HepG2 (cell line): Measurements from ENCODE around the gene PRPF4. TPM values are rescaled to one million over a fixed set of nuclear protein-coding genes. Genes with fewer than 3 reads are reported as not detected.

Source experiments
- ATAC-seq: fragments of 200-7000 bp; cut with Tn5 transposase; 3 replicates; pipeline ENCODE4 v1.9.1; 2020; ENCODE audit warnings: mild to moderate bottlenecking, moderate library complexity
- BruUV-seq: library from RNA; stranded (reverse); fragments of 400-500 nt; replicated peaks from 2 replicates; lab custom pipeline; 2021; lab: Mats Ljungman, UMichigan
- CTCF ChIA-PET: fragments of 300-600 bp; formaldehyde crosslinking; extraction: SDS; loops from one replicate; lab custom pipeline; 2021; ENCODE audit warnings: low total read pairs, inconsistent platforms, low intra/inter-chr PET ratio; lab: Yijun Ruan, JAX
- POLR2A ChIA-PET: fragments of 350-600 bp; sonication (Branson Sonifier 250); formaldehyde crosslinking; loops from one replicate; lab custom pipeline; 2020; ENCODE audit warnings: antibody characterized with exemption, inconsistent platforms; lab: Yijun Ruan, JAX
- DNase-seq: peaks from one replicate; pipeline ENCODE4 v3.0.0-alpha.2; 2015; ENCODE audit warnings: low spot score
- FAIRE-seq: peaks from 3 replicates; lab custom pipeline; 2011; peaks lifted over from hg19 to GRCh38; lab: Jason Lieb, UNC
- H2AFZ ChIP-seq: one replicate; pipeline ENCODE4 v1.6.1; 2011; ENCODE audit warnings: low read length, inconsistent platforms
- H3K27ac ChIP-seq: fragments of 300-600 bp; 3 replicates; pipeline ENCODE4 v1.8.0; 2011; ENCODE audit warnings: mixed run types, mild to moderate bottlenecking, mixed read lengths, low read length, inconsistent platforms; ENCODE audit not compliant: insufficient read depth; ENCODE audit errors: extremely low read length
- H3K27me3 ChIP-seq, 2 experiments: fragments of 200-600 bp in 1 of 2; 2 replicates in 1 of 2; 3 replicates in 1 of 2; pipeline versions ENCODE4 v1.6.0 to v1.8.0; 2011; ENCODE audit warnings: low read length in 2 of 2, mild to moderate bottlenecking in 2 of 2, moderate library complexity in 2 of 2, inconsistent platforms in 1 of 2; ENCODE audit not compliant: insufficient read depth in 2 of 2, control insufficient read depth in 1 of 2
- H3K36me3 ChIP-seq, 2 experiments: fragments of 200-600 bp in 1 of 2; replicated peaks in 1 of 2; 2 replicates in 1 of 2; 3 replicates in 1 of 2; pipeline versions ENCODE4 v1.5.1 to v1.8.0; 2011; ENCODE audit warnings: low read length in 2 of 2, inconsistent platforms in 1 of 2; ENCODE audit not compliant: insufficient read depth in 2 of 2, control insufficient read depth in 1 of 2
- H3K4me1 ChIP-seq: 2 replicates; pipeline ENCODE4 v1.5.1; 2012; ENCODE audit warnings: low read length, inconsistent platforms; ENCODE audit not compliant: insufficient read depth
- H3K4me2 ChIP-seq: 2 replicates; pipeline ENCODE4 v1.6.0; 2011; ENCODE audit warnings: low read depth, low read length, inconsistent platforms
- H3K4me3 ChIP-seq, 3 experiments: fragments of 200-600 bp in 1 of 3; sonication (generic), shearing (Covaris generic) in 1 of 3; replicated peaks in 1 of 3; 2 replicates each; pipeline ENCODE4 v1.5.1; 2011 to 2016; ENCODE audit warnings: low read length in 3 of 3, inconsistent platforms in 2 of 3, low read depth in 2 of 3, mild to moderate bottlenecking in 2 of 3, control low read depth in 1 of 3, mixed read lengths in 1 of 3; ENCODE audit not compliant: insufficient read depth in 1 of 3
- H3K79me2 ChIP-seq: one replicate; pipeline ENCODE4 v1.6.1; 2011; ENCODE audit warnings: low read length, inconsistent platforms; ENCODE audit not compliant: insufficient read depth
- H3K9ac ChIP-seq: 2 replicates; pipeline ENCODE4 v1.6.0; 2011; ENCODE audit warnings: mild to moderate bottlenecking, low read depth, low read length, inconsistent platforms; ENCODE audit not compliant: insufficient read depth
- H3K9me3 ChIP-seq: 2 replicates; pipeline ENCODE4 v1.5.1; 2012; ENCODE audit warnings: mild to moderate bottlenecking, low read length
- H4K20me1 ChIP-seq: 2 replicates; pipeline ENCODE4 v1.6.0; 2011; ENCODE audit warnings: inconsistent platforms, mild to moderate bottlenecking, low read length, moderate library complexity; ENCODE audit not compliant: insufficient read depth
- BRD4 ChIP-seq: sonication (generic); formaldehyde crosslinking; IDR thresholded peaks from 2 replicates; pipeline ENCODE4 v1.4.0; 2020; ENCODE audit warnings: missing genetic modification reagents
- EHMT2 ChIP-seq: fragments of 200-600 bp; sonication (generic); IDR thresholded peaks from 2 replicates; pipeline ENCODE4 v1.7.0; 2017; ENCODE audit warnings: antibody characterized with exemption, low read depth, low read length, borderline replicate concordance
- GATAD1 ChIP-seq: IDR thresholded peaks from 2 replicates; pipeline ENCODE4 v1.6.1; 2016; ENCODE audit warnings: missing genetic modification reagents, missing compliant biosample characterization
- SKI ChIP-seq: fragments of 450-650 bp; IDR thresholded peaks from one replicate; pipeline ENCODE4 v1.6.1; 2018; ENCODE audit warnings: mild to moderate bottlenecking; ENCODE audit not compliant: partially characterized antibody
- ZNF878 ChIP-seq: sonication (generic); formaldehyde crosslinking; IDR thresholded peaks from 2 replicates; pipeline ENCODE4 v1.8.1; 2023; ENCODE audit warnings: mild to moderate bottlenecking, missing genetic modification reagents, moderate library complexity
- WGBS: methylation state at CpG from one replicate; pipeline ENCODE4 v1.1.6; 2017; ENCODE audit warnings: low lambda C conversion rate; 5-methylcytosine and 5-hydroxymethylcytosine counted together
- in situ Hi-C: cut with HindIII; loops from 2 replicates; pipeline ENCODE4 v1.10.0; 2017; ENCODE audit warnings: low pct_unique_long_range_greater_than_20kb; ENCODE audit not compliant: extremely low pct_ligation_motif_present
- intact Hi-C: fragments of 100-400 bp; cut with micrococcal nuclease; formaldehyde crosslinking; loops from one replicate; pipeline ENCODE4 v1.10.0; 2022; ENCODE audit not compliant: unreplicated experiment
- polyA plus RNA-seq, 8 experiments: library from polyadenylated mRNA; depleted of rRNA in 3 of 8; stranded (reverse) in 7 of 8; unstranded in 1 of 8; fragments of >200 nt; fragmentation: Illumina TruSeq in 4 of 8; extraction: Trizol in 4 of 8; gene quantifications; 2 replicates each; pipeline versions ENCODE4 v1.2.1 to v1.2.3, GENCODE V29; 2011 to 2016; ENCODE audit warnings: low read depth in 4 of 8, missing spikeins in 1 of 8, mixed read lengths in 1 of 8; ENCODE audit not compliant: insufficient read depth in 1 of 8
- total RNA-seq, 5 experiments: library from RNA; depleted of rRNA; stranded (reverse); fragments of >200 nt; fragmentation: Illumina TruSeq; extraction: Trizol; gene quantifications; 2 replicates each; pipeline ENCODE4 v1.2.3, GENCODE V29; 2016; ENCODE audit warnings: low read depth in 1 of 5
- TF ChIP-seq, protein P1 (sequence below): sonication (generic); formaldehyde crosslinking; IDR thresholded peaks from 2 replicates; pipeline ENCODE4 v1.5.1; 2020; ENCODE audit warnings: missing genetic modification reagents, mild to moderate bottlenecking, borderline replicate concordance
- TF ChIP-seq, protein P2 (sequence below): sonication (generic); formaldehyde crosslinking; IDR thresholded peaks from 2 replicates; pipeline ENCODE4 v1.4.0; 2020; ENCODE audit warnings: missing genetic modification reagents, mild to moderate bottlenecking, borderline replicate concordance
- TF ChIP-seq, protein P3 (sequence below): sonication (generic); formaldehyde crosslinking; IDR thresholded peaks from 2 replicates; pipeline ENCODE4 v1.5.0; 2020; ENCODE audit warnings: missing genetic modification reagents
- TF ChIP-seq, protein P4 (sequence below): fragments of 450-650 bp; IDR thresholded peaks from 2 replicates; pipeline ENCODE4 v1.6.1; 2017

Gene PRPF4
- total and polyA plus RNA-seq, 2 of the 13 experiments (the other 11 are each of a cell fraction or from before 2014, with no cell fraction given), result 10.3 to 49.0 TPM

DNA sequence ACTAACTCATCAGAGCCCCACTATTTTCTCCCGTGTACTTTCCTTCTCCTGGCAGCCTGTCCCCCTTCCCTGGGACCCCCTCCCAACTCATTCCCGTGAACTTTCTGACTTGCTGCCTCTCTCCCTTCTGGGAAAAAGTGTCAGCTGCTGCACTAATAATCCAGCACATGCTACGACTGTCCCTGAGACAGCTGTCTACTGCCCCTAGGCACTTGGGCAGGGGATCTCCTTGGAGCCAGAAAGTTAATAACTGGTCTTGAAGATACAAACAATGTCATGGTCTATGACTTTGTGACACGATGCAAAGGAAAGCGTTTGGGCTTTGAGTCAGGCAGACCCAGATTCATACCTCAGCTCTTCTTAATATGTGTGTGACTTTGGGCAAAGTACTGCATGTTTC is 37.8 kb downstream of the PRPF4 start:
- H3K9ac ChIP-seq, result no peak overlapping the region
- ChIA-PET CTCF (no interaction called here), POLR2A (no interaction called here)
- H3K4me2 ChIP-seq, result no peak overlapping the region
- H3K9me3 ChIP-seq, result no peaks in the 10 kb centered on the region
- no TSS peak for BruUV-seq
- H3K36me3 ChIP-seq, result no peaks in the 10 kb centered on the region
- no peak overlapping the region for H2AFZ ChIP-seq
- DNase-seq, result no peak
- H3K4me1 ChIP-seq, result peaks cover 10% of the 10 kb centered on the region
- ATAC-seq, result no peak
- H4K20me1 ChIP-seq, result no peaks in the 10 kb centered on the region
- no peak for FAIRE-seq
- TF ChIP-seq, protein P1, sequence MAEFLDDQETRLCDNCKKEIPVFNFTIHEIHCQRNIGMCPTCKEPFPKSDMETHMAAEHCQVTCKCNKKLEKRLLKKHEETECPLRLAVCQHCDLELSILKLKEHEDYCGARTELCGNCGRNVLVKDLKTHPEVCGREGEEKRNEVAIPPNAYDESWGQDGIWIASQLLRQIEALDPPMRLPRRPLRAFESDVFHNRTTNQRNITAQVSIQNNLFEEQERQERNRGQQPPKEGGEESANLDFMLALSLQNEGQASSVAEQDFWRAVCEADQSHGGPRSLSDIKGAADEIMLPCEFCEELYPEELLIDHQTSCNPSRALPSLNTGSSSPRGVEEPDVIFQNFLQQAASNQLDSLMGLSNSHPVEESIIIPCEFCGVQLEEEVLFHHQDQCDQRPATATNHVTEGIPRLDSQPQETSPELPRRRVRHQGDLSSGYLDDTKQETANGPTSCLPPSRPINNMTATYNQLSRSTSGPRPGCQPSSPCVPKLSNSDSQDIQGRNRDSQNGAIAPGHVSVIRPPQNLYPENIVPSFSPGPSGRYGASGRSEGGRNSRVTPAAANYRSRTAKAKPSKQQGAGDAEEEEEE (CRISPR knock-in tag), result no peak
- TF ChIP-seq, protein P2, sequence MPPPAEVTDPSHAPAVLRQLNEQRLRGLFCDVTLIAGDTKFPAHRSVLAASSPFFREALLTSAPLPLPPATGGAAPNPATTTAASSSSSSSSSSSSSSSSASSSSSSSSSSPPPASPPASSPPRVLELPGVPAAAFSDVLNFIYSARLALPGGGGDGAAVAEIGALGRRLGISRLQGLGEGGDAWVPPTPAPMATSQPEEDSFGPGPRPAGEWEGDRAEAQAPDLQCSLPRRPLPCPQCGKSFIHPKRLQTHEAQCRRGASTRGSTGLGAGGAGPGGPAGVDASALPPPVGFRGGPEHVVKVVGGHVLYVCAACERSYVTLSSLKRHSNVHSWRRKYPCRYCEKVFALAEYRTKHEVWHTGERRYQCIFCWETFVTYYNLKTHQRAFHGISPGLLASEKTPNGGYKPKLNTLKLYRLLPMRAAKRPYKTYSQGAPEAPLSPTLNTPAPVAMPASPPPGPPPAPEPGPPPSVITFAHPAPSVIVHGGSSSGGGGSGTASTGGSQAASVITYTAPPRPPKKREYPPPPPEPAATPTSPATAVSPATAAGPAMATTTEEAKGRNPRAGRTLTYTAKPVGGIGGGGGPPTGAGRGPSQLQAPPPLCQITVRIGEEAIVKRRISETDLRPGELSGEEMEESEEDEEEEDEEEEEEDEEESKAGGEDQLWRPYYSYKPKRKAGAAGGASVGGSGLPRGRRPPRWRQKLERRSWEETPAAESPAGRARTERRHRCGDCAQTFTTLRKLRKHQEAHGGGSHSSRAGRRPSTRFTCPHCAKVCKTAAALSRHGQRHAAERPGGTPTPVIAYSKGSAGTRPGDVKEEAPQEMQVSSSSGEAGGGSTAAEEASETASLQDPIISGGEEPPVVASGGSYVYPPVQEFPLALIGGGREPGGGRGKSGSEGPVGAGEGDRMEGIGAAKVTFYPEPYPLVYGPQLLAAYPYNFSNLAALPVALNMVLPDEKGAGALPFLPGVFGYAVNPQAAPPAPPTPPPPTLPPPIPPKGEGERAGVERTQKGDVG (CRISPR knock-in tag), result no peak
- TF ChIP-seq GATAD1 (no peak), EHMT2 (no peak), ZNF878 (CRISPR knock-in tag) (no peak), BRD4 (CRISPR knock-in tag) (no peak), SKI (no peak)
- TF ChIP-seq, protein P3, sequence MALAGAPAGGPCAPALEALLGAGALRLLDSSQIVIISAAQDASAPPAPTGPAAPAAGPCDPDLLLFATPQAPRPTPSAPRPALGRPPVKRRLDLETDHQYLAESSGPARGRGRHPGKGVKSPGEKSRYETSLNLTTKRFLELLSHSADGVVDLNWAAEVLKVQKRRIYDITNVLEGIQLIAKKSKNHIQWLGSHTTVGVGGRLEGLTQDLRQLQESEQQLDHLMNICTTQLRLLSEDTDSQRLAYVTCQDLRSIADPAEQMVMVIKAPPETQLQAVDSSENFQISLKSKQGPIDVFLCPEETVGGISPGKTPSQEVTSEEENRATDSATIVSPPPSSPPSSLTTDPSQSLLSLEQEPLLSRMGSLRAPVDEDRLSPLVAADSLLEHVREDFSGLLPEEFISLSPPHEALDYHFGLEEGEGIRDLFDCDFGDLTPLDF (CRISPR knock-in tag), result no peak
- TF ChIP-seq, protein P4, sequence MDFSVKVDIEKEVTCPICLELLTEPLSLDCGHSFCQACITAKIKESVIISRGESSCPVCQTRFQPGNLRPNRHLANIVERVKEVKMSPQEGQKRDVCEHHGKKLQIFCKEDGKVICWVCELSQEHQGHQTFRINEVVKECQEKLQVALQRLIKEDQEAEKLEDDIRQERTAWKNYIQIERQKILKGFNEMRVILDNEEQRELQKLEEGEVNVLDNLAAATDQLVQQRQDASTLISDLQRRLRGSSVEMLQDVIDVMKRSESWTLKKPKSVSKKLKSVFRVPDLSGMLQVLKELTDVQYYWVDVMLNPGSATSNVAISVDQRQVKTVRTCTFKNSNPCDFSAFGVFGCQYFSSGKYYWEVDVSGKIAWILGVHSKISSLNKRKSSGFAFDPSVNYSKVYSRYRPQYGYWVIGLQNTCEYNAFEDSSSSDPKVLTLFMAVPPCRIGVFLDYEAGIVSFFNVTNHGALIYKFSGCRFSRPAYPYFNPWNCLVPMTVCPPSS, result no peak
- H3K27ac ChIP-seq, result no peak overlapping the region
- in situ Hi-C loops (no loop called here), intact Hi-C loops (loop anchor here (5.0 to 10.0 kb wide), 2 partner anchors 34 to 1948 kb away; partner anchors contain the start of gene BSPRY)
- H3K4me3 ChIP-seq, result no peak overlapping the region
- WGBS, result 43% methylated on average over 5 of the region's 5 CpGs
- H3K27me3 ChIP-seq, result 0 out of 5 replicates have a peak, but pooled peaks cover 0 to 1% of the 10 kb centered on the region in 2 experiments
- no peaks in the 10 kb centered on the region for H3K79me2 ChIP-seq
